Smooth muscle cell (in vitro differentiated cells): ENCODE data around the gene ZNF619. TPM values are rescaled to one million over a fixed set of nuclear protein-coding genes. Genes with fewer than 3 reads are reported as not detected.

ENCODE experiments used
- DNase-seq: peaks from one replicate; lab custom pipeline; 2025; ENCODE audit not compliant: unreplicated experiment; lab: John Stamatoyannopoulos, UW
- H2AFZ ChIP-seq: fragments of 200-600 bp; sonication (generic); 2 replicates; pipeline ENCODE4 v1.6.0; 2016; ENCODE audit warnings: antibody characterized with exemption, low read depth, mild to moderate bottlenecking
- H3F3A ChIP-seq: fragments of 200-600 bp; sonication (generic); 2 replicates; pipeline ENCODE4 v1.6.0; 2017; ENCODE audit warnings: antibody characterized with exemption, low read depth
- H3K27ac ChIP-seq: fragments of 200-600 bp; sonication (generic); 2 replicates; pipeline ENCODE4 v1.5.1; 2016; ENCODE audit warnings: low read depth, mild to moderate bottlenecking
- H3K27me3 ChIP-seq: fragments of 200-600 bp; sonication (generic); 2 replicates; pipeline ENCODE4 v1.6.1; 2016; ENCODE audit warnings: low read depth, mild to moderate bottlenecking
- H3K36me3 ChIP-seq: fragments of 200-600 bp; sonication (generic); 2 replicates; pipeline ENCODE4 v1.5.1; 2016; ENCODE audit warnings: low read depth
- H3K4me1 ChIP-seq: fragments of 200-600 bp; sonication (generic); 2 replicates; pipeline ENCODE4 v1.5.1; 2016; ENCODE audit warnings: low read depth
- H3K4me2 ChIP-seq: fragments of 200-600 bp; sonication (generic); 2 replicates; pipeline ENCODE4 v1.6.0; 2016; ENCODE audit warnings: mild to moderate bottlenecking
- H3K4me3 ChIP-seq: fragments of 200-600 bp; sonication (generic); 2 replicates; pipeline ENCODE4 v1.5.1; 2016; ENCODE audit warnings: mild to moderate bottlenecking
- H3K79me2 ChIP-seq: fragments of 200-600 bp; sonication (generic); 2 replicates; pipeline ENCODE4 v1.6.0; 2016; ENCODE audit warnings: low read depth, mild to moderate bottlenecking
- H3K9ac ChIP-seq: fragments of 200-600 bp; sonication (generic); 2 replicates; pipeline ENCODE4 v1.6.0; 2016; ENCODE audit warnings: low read depth
- H3K9me3 ChIP-seq: fragments of 200-600 bp; sonication (generic); replicated peaks from 2 replicates; pipeline ENCODE4 v1.5.1; 2016; ENCODE audit warnings: low read depth
- H4K20me1 ChIP-seq: fragments of 200-600 bp; sonication (generic); 2 replicates; pipeline ENCODE4 v1.6.0; 2016; ENCODE audit warnings: low read depth
- CTCF ChIP-seq: fragments of 200-600 bp; sonication (generic); IDR thresholded peaks from 2 replicates; pipeline ENCODE4 v1.5.1; 2017; ENCODE audit warnings: borderline replicate concordance, mild to moderate bottlenecking, antibody characterized with exemption; ENCODE audit not compliant: insufficient read depth, poor library complexity, severe bottlenecking
- WGBS: methylation state at CpG from one replicate; pipeline ENCODE4 v1.1.7; 2016; ENCODE audit warnings: low lambda C conversion rate; 5-methylcytosine and 5-hydroxymethylcytosine counted together
- polyA plus RNA-seq: library from polyadenylated mRNA; unstranded; fragments of >200 nt; fragmentation: Nextera tagmentation; extraction: Ambion mirVana; gene quantifications from 2 replicates; pipeline ENCODE4 v1.2.1, GENCODE V29; 2016
- total RNA-seq: library from RNA; depleted of rRNA; stranded (reverse); fragments of >200 nt; gene quantifications from 2 replicates; pipeline ENCODE4 v1.2.3, GENCODE V29; 2014

Gene ZNF619
- total and polyA plus RNA-seq, 2 experiments from 2014 or later: 0.70 to 2.5 TPM

DNA sequence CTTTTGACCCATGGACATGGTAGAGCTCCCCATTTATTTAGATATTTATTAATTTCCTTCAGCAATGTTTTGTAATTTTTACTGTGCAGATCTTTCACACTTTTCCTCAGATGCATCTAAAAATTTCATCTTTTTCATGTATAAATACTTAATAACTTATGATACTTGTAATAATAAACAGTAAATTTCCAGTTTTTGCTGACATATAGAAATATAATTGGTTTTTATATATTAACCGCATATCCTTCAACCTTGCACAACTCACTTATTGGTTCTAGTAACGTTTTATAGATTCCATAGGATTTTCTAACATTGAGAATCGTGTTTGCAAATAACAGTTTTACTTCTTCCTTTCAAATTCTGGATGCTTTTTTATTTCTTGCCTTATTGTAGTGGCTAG lies 44.3 kb downstream of the ZNF619 start:
- Histone ChIP-seq H3K4me3 (no peak overlapping the region), H3K79me2 (peaks cover 14% of the 10 kb centered on the region), H3K9ac (no peak overlapping the region), H3K36me3 (no peaks in the 10 kb centered on the region), H3F3A (no peaks in the 10 kb centered on the region), H2AFZ (no peak overlapping the region), H3K27me3 (no peaks in the 10 kb centered on the region), H3K27ac (no peak overlapping the region), H4K20me1 (no peaks in the 10 kb centered on the region), H3K4me2 (no peak overlapping the region), H3K9me3 (no peaks in the 10 kb centered on the region), H3K4me1 (peaks cover 16% of the 10 kb centered on the region)
- DNase-seq: no peak
- 77% methylated on average over 3 of the region's 3 CpGs for WGBS
- TF ChIP-seq CTCF: no peak

GRCh38 chr3:40523781-40524180 lies 46.9 kb downstream of the ZNF619 start:
- Histone ChIP-seq H3K4me3 (peak overlapping the region; percentile 93), H3K9me3 (no peaks in the 10 kb centered on the region), H3K9ac (no peak overlapping the region), H3K36me3 (no peaks in the 10 kb centered on the region), H3K27me3 (no peaks in the 10 kb centered on the region), H3K4me2 (peak overlapping the region; percentile 94), H3F3A (no peaks in the 10 kb centered on the region), H4K20me1 (no peaks in the 10 kb centered on the region), H2AFZ (no peak overlapping the region), H3K27ac (peak overlapping the region; percentile 72), H3K79me2 (peaks cover 34% of the 10 kb centered on the region), H3K4me1 (peaks cover 16% of the 10 kb centered on the region)
- TF ChIP-seq CTCF: no peak
- WGBS: 83% methylated on average over 2 of the region's 2 CpGs
- no peak for DNase-seq

DNA sequence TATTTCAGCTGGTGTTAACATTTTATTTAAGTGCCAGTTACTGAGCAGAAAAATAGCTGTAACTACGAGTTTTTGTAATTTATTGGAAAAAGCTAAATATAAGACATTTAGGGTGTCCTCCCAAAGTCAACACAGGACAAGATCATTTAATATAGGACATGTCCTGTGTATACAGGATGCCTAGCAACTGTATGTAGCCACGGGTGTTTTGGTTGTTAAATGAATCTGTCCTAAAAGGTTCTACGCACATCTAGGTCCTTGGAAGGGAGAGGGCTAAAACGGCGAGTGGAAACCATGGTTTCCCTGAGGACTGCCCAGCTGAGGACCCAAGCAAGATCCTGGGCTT lies 47.3 kb downstream of the ZNF619 start:
- 39% methylated on average over 5 of the region's 5 CpGs for WGBS
- TF ChIP-seq CTCF: no peak

DNA sequence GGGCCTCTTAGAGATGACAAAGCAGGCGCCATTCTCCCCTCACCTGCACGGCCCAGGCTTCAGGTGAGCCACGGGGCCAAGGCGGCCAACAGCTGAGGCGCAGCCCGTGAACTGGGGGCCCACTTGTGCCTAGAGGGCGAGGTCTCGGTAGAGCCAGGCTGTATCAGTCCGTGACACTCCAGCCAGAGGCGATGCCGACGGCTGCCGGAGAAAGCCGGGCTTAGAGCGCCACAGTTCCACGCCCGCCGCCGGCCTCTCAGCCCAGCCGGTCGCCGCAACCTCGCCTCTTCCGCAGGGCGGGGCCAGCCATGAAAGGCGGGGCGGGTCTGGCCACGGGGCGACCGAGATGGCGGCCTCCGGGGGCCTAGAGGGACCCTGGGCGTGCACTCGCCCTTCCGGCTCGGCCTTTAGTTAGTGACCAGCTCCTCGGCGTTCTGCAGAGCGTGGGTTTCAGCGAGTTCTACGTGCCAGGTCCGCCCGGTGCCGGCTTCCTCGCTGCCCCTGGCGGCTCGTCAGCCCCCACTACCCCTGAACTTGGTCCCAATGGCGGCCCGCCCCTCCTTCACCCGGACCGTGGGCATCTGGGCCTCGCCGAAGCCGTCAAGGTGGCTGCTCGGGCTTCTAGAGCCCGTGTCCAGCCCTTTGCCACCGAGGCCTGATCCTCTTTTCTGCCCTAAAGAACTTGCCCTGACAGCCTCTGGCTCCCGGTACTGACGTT lies 47.8 kb downstream of the ZNF619 start, which contains the start of gene ZNF621:
TSS of gene ZNF621 (plus strand) at position 393 of the 718 bp plus-strand sequence. CDS start 881 bp downstream, outside the sequence.
- Histone ChIP-seq H3K9ac (peak within 1 kb of the TSS; percentile 94), H3K36me3 (peaks cover 1% of the 10 kb centered on the region), H3K79me2 (peaks cover 34% of the 10 kb centered on the region), H4K20me1 (no peaks in the 10 kb centered on the region), H2AFZ (peak within 1 kb of the TSS; percentile 97), H3K4me3 (peak within 1 kb of the TSS; percentile 93), H3K9me3 (no peaks in the 10 kb centered on the region), H3K4me2 (peak within 1 kb of the TSS; percentile 94), H3K27me3 (no peaks in the 10 kb centered on the region), H3F3A (no peaks in the 10 kb centered on the region), H3K4me1 (peaks cover 16% of the 10 kb centered on the region), H3K27ac (peak within 1 kb of the TSS; percentile 72)
- TF ChIP-seq CTCF: no peak
- WGBS: 1% methylated on average over 48 of the region's 59 CpGs
- DNase-seq: peak; percentile 57

More for the DNA sequence above, 47.3 kb downstream of the ZNF619 start:
- Histone ChIP-seq H3K27ac (peak overlapping the region; percentile 72), H3K4me2 (peak overlapping the region; percentile 94), H3K4me3 (peak overlapping the region; percentile 93), H3K27me3 (no peaks in the 10 kb centered on the region), H3K4me1 (peaks cover 16% of the 10 kb centered on the region), H3K36me3 (no peaks in the 10 kb centered on the region), H4K20me1 (no peaks in the 10 kb centered on the region), H3F3A (no peaks in the 10 kb centered on the region), H3K9ac (peak overlapping the region; percentile 94), H3K79me2 (peaks cover 34% of the 10 kb centered on the region), H2AFZ (peak overlapping the region; percentile 97), H3K9me3 (no peaks in the 10 kb centered on the region)
- DNase-seq: no peak
